OCI-LY7 (cell line): ENCODE measurements around the gene ASB13. TPM values are rescaled to one million over a fixed set of nuclear protein-coding genes. Genes with fewer than 3 reads are reported as not detected.
A peak's percentile ranks its signal among the peaks of the same experiment; 100 is the strongest.

Source experiments
- BruUV-seq: library from RNA; stranded (reverse); fragments of 400-500 nt; replicated peaks from 2 replicates; lab custom pipeline; 2021; lab: Mats Ljungman, UMichigan
- CTCF ChIA-PET: fragments of 300-600 bp; sonication (Branson Sonifier 250); formaldehyde crosslinking; loops from one replicate; lab custom pipeline; 2022; ENCODE audit warnings: antibody characterized with exemption; ENCODE audit not compliant: unreplicated experiment; lab: Charles Lee
- POLR2A ChIA-PET: fragments of 300-600 bp; sonication (Branson Sonifier 250); formaldehyde crosslinking; loops from one replicate; lab custom pipeline; 2022; ENCODE audit warnings: antibody characterized with exemption; lab: Charles Lee
- DNase-seq: peaks from one replicate; pipeline ENCODE4 v3.0.0-alpha.2; 2015; ENCODE audit warnings: low spot score
- H2AFZ ChIP-seq: fragments of 200-600 bp; sonication (generic), shearing (Covaris generic); 2 replicates; pipeline ENCODE4 v1.6.1; 2014; ENCODE audit warnings: mild to moderate bottlenecking, antibody characterized with exemption, low read length, moderate library complexity
- H3K27ac ChIP-seq: fragments of 200-600 bp; sonication (generic); 2 replicates; pipeline ENCODE4 v1.5.1; 2014; ENCODE audit warnings: mixed run types, low read depth, mild to moderate bottlenecking, moderate library complexity, low read length, inconsistent platforms; ENCODE audit not compliant: poor library complexity, severe bottlenecking
- H3K36me3 ChIP-seq: fragments of 200-600 bp; sonication (generic); 2 replicates; pipeline ENCODE4 v1.6.1; 2014; ENCODE audit warnings: mild to moderate bottlenecking, antibody characterized with exemption, low read length, moderate library complexity, mixed read lengths; ENCODE audit not compliant: insufficient read depth
- H3K4me1 ChIP-seq: fragments of 200-600 bp; sonication (generic); 2 replicates; pipeline ENCODE4 v1.5.1; 2014; ENCODE audit warnings: mild to moderate bottlenecking, low read length; ENCODE audit not compliant: insufficient read depth, poor library complexity, severe bottlenecking
- H3K4me2 ChIP-seq: fragments of 200-600 bp; sonication (generic); 2 replicates; pipeline ENCODE4 v1.6.1; 2014; ENCODE audit warnings: mild to moderate bottlenecking, low read length
- H3K4me3 ChIP-seq: fragments of 200-600 bp; sonication (generic); 2 replicates; pipeline ENCODE4 v1.5.1; 2014; ENCODE audit warnings: mild to moderate bottlenecking, low read depth, low read length; ENCODE audit not compliant: poor library complexity, severe bottlenecking
- H3K79me2 ChIP-seq: fragments of 200-600 bp; sonication (generic); 2 replicates; pipeline ENCODE4 v1.6.1; 2016; ENCODE audit warnings: low read depth, mild to moderate bottlenecking, low read length, moderate library complexity, mixed read lengths; ENCODE audit not compliant: insufficient read depth
- H3K9me2 ChIP-seq: fragments of 200-600 bp; sonication (generic); 2 replicates; pipeline ENCODE4 v1.6.1; 2016; ENCODE audit warnings: mild to moderate bottlenecking, low read length, mixed read lengths; ENCODE audit not compliant: insufficient read depth
- H3K9me3 ChIP-seq: fragments of 200-600 bp; sonication (generic); 2 replicates; pipeline ENCODE4 v1.6.1; 2014; ENCODE audit warnings: mild to moderate bottlenecking, mixed run types, low read length, mixed read lengths
- H4K20me1 ChIP-seq: fragments of 200-600 bp; sonication (generic); 2 replicates; pipeline ENCODE4 v1.6.1; 2014; ENCODE audit warnings: mild to moderate bottlenecking, antibody characterized with exemption, low read length, moderate library complexity, mixed read lengths; ENCODE audit not compliant: insufficient read depth
- EZH2phosphoT487 ChIP-seq: fragments of 200-600 bp; sonication (generic); IDR thresholded peaks from 2 replicates; pipeline ENCODE4 v1.6.1; 2018; ENCODE audit warnings: low read depth, borderline replicate concordance, mild to moderate bottlenecking, mixed run types, antibody characterized with exemption, low read length, moderate library complexity, mixed read lengths
- intact Hi-C: fragments of 100-400 bp; cut with micrococcal nuclease; formaldehyde crosslinking; loops from one replicate; pipeline ENCODE4 v1.10.0; 2022; ENCODE audit not compliant: unreplicated experiment
- total RNA-seq, 2 experiments: library from RNA; depleted of rRNA in 1 of 2; stranded (reverse); fragments of >200 nt in 1 of 2; shearing (Covaris generic) in 1 of 2; gene quantifications; 2 replicates each; pipeline ENCODE4 v1.2.3, GENCODE V29; 2014 to 2022
- TF ChIP-seq, protein P1 (sequence below): fragments of 200-600 bp; sonication (generic); conservative IDR thresholded peaks from 2 replicates; pipeline ENCODE4 v1.5.1; 2014; ENCODE audit warnings: mild to moderate bottlenecking, antibody characterized with exemption, low read length, moderate library complexity, mixed read lengths

ASB13 gene
- total RNA-seq, 2 experiments from 2014 or later = 25.6 to 108 TPM

DNA sequence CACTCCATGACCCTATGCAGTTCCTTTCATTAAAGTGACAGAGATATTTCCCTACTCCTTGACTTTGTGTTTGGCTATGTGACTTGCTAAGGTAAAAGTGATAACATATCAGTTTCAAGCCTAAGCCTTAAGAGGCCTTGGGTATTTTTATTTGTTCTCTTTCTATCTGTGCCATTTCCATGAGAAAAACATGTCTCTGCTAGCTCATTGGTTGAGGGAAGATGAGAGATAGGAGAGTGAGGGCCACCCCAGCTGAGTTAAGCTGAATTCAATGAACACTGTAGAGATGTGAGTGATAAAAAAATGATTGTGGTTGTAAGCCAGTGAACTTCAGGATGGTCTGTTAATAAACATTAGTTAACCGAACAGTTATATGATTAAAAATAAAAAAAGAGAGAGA is 31.7 kb upstream of the ASB13 start:
- Histone ChIP-seq H3K27ac (peak overlapping the region; percentile 14), H3K79me2 (peaks cover 100% of the 10 kb centered on the region), H3K4me2 (peak overlapping the region; percentile 59), H2AFZ (no peak overlapping the region), H3K4me1 (peaks cover 99% of the 10 kb centered on the region), H4K20me1 (peaks cover 4% of the 10 kb centered on the region; the same call in 1 of the 2 replicates), H3K9me3 (peaks cover 16% of the 10 kb centered on the region; the same call in 1 of the 2 replicates), H3K4me3 (no peak overlapping the region), H3K36me3 (peaks cover 54% of the 10 kb centered on the region), H3K9me2 (no peaks in the 10 kb centered on the region)
- ChIA-PET CTCF (no interaction called here), POLR2A (interaction anchor here (1.2 to 1.3 kb wide), 2 partner anchors 11 to 32 kb away, joined by 3 read pairs; no protein-coding TSS in a partner anchor)
- no peak for DNase-seq
- BruUV-seq = no TSS peak
- TF ChIP-seq, protein P1, sequence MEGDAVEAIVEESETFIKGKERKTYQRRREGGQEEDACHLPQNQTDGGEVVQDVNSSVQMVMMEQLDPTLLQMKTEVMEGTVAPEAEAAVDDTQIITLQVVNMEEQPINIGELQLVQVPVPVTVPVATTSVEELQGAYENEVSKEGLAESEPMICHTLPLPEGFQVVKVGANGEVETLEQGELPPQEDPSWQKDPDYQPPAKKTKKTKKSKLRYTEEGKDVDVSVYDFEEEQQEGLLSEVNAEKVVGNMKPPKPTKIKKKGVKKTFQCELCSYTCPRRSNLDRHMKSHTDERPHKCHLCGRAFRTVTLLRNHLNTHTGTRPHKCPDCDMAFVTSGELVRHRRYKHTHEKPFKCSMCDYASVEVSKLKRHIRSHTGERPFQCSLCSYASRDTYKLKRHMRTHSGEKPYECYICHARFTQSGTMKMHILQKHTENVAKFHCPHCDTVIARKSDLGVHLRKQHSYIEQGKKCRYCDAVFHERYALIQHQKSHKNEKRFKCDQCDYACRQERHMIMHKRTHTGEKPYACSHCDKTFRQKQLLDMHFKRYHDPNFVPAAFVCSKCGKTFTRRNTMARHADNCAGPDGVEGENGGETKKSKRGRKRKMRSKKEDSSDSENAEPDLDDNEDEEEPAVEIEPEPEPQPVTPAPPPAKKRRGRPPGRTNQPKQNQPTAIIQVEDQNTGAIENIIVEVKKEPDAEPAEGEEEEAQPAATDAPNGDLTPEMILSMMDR = no peak
- no peak for TF ChIP-seq EZH2phosphoT487
- intact Hi-C loops = loop anchor here (10.0 kb wide), 1 partner anchor 367 kb away; the partner anchor contains the start of gene IL2RA

DNA sequence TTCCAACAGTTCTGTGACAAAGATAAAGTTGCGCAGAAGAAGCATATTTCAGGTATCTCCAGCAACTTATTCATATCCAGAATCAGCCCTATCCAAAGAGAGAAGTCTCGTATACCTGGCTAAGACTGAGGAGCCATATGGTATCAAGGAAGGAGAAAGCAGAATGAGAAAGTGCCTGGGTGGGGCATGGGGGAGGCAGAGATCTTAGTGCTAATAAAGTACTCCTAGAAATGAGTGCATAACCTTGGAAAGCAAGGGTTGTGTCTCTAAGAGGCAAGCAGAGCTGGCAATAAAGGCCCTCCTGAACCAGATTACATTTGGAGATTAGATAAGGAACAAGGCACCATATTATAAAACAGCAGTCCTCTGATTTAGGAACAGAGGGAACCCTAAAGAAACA is 30.9 kb upstream of the ASB13 start:
- DNase-seq = no peak

More for the DNA sequence above, 30.9 kb upstream of the ASB13 start:
- CTCF ChIA-PET = no interaction called here
- no TSS peak for BruUV-seq
- intact Hi-C loops = loop anchor here (10.0 kb wide), 1 partner anchor 367 kb away; the partner anchor contains the start of gene IL2RA
- Histone ChIP-seq H3K36me3 (peaks cover 49% of the 10 kb centered on the region), H3K79me2 (peaks cover 100% of the 10 kb centered on the region), H3K4me3 (no peak overlapping the region), H4K20me1 (no peaks in the 10 kb centered on the region; the same call in 1 of the 2 replicates), H3K4me2 (peak overlapping the region; percentile 91), H3K4me1 (peaks cover 95% of the 10 kb centered on the region), H3K27ac (peak overlapping the region; percentile 14), H3K9me2 (no peaks in the 10 kb centered on the region), H3K9me3 (peaks cover 16% of the 10 kb centered on the region; the same call in 1 of the 2 replicates), H2AFZ (no peak overlapping the region)
- POLR2A ChIA-PET = interaction anchor here (0.7 to 2.5 kb wide), 7 partner anchors 10 to 310 kb away, joined by 3 to 17 read pairs (median 3); no protein-coding TSS in a partner anchor
- TF ChIP-seq, protein P1 = no peak
